HL-60 (cell line): ENCODE data around the gene CCNY.

Experiments
- CTCF ChIP-seq: IDR thresholded peaks from one replicate; pipeline ENCODE4 v1.5.1; 2011; ENCODE audit warnings: low read length, control low read depth, inconsistent platforms; ENCODE audit not compliant: insufficient read depth
- REST ChIP-seq: IDR thresholded peaks from 2 replicates; pipeline ENCODE4 v1.6.1; 2012; ENCODE audit warnings: low read depth; ENCODE audit not compliant: insufficient replicate concordance
- SPI1 ChIP-seq: IDR thresholded peaks from 2 replicates; pipeline ENCODE4 v1.6.1; 2012; ENCODE audit warnings: low read depth, mild to moderate bottlenecking, borderline replicate concordance

GRCh38 chr10:35463878-35464277 is 127.6 kb downstream of the CCNY start:
- no peak for TF ChIP-seq CTCF
- TF ChIP-seq REST: no peak
- no peak for TF ChIP-seq SPI1
